GM12878 (cell line): Measurements from ENCODE around the gene CACNG8. TPM values are rescaled to one million over a fixed set of nuclear protein-coding genes. Genes with fewer than 3 reads are reported as not detected.

Experiments used
- ATAC-seq: fragments of 200-7000 bp; cut with Tn5 transposase; 3 replicates; pipeline ENCODE4 v1.9.1; 2020; ENCODE audit warnings: mild to moderate bottlenecking, moderate library complexity
- BruUV-seq: library from RNA; stranded (reverse); fragments of 400-500 nt; replicated peaks from 2 replicates; lab custom pipeline; 2021; lab: Mats Ljungman, UMichigan
- CTCF ChIA-PET: fragments of 300-600 bp; sonication (Branson Sonifier 250); formaldehyde crosslinking; extraction: SDS; loops from one replicate; lab custom pipeline; 2021; ENCODE audit warnings: inconsistent platforms; lab: Yijun Ruan, JAX
- POLR2A ChIA-PET: fragments of 350-600 bp; formaldehyde crosslinking; extraction: SDS; loops from one replicate; lab custom pipeline; 2021; ENCODE audit warnings: inconsistent platforms; lab: Charles Lee
- RAD21 ChIA-PET: fragments of 300-600 bp; sonication (Branson Sonifier 250); formaldehyde crosslinking; loops from one replicate; lab custom pipeline; 2023; ENCODE audit warnings: antibody characterized with exemption; ENCODE audit not compliant: unreplicated experiment; lab: Charles Lee
- SMC1A ChIA-PET: fragments of 300-600 bp; sonication (Branson Sonifier 250); formaldehyde crosslinking; loops from one replicate; lab custom pipeline; 2023; ENCODE audit not compliant: unreplicated experiment, uncharacterized antibody; lab: Charles Lee
- DNase-seq: peaks from one replicate; pipeline ENCODE4 v3.0.0-alpha.2; 2011; ENCODE audit warnings: low read depth, low spot score
- FAIRE-seq: peaks from 3 replicates; lab custom pipeline; 2011; peaks lifted over from hg19 to GRCh38; lab: Jason Lieb, UNC
- H2AFZ ChIP-seq: 2 replicates; pipeline ENCODE4 v1.6.0; 2011; ENCODE audit warnings: low read depth, low read length, control low read depth; ENCODE audit not compliant: control insufficient read depth
- H3K27ac ChIP-seq: 2 replicates; pipeline ENCODE4 v1.5.1; 2011; ENCODE audit warnings: control low read depth; ENCODE audit not compliant: control insufficient read depth, insufficient read depth
- H3K27me3 ChIP-seq, 2 experiments: replicated peaks in 1 of 2; 2 replicates each; pipeline versions ENCODE4 v1.6.0 to v1.6.1; 2011; ENCODE audit warnings: low read length in 1 of 2; ENCODE audit not compliant: control insufficient read depth in 2 of 2, insufficient read depth in 2 of 2
- H3K36me3 ChIP-seq, 2 experiments: 2 replicates each; pipeline ENCODE4 v1.5.1; 2011; ENCODE audit warnings: low read length in 1 of 2; ENCODE audit not compliant: control insufficient read depth in 2 of 2, insufficient read depth in 2 of 2
- H3K4me1 ChIP-seq: 2 replicates; pipeline ENCODE4 v1.6.1; 2011; ENCODE audit warnings: mild to moderate bottlenecking, low read length, moderate library complexity, mixed read lengths; ENCODE audit not compliant: control insufficient read depth, insufficient read depth
- H3K4me2 ChIP-seq: 2 replicates; pipeline ENCODE4 v1.6.0; 2011; ENCODE audit warnings: control low read depth; ENCODE audit not compliant: control insufficient read depth, insufficient read depth
- H3K4me3 ChIP-seq: fragments of 200-600 bp; sonication (generic); 2 replicates; pipeline ENCODE4 v1.5.1; 2016
- H3K79me2 ChIP-seq: 2 replicates; pipeline ENCODE4 v1.6.0; 2011; ENCODE audit warnings: low read length; ENCODE audit not compliant: control insufficient read depth, insufficient read depth
- H3K9ac ChIP-seq: 2 replicates; pipeline ENCODE4 v1.8.0; 2011; ENCODE audit warnings: low read length, control low read depth, mixed read lengths; ENCODE audit not compliant: control insufficient read depth, insufficient read depth
- H3K9me3 ChIP-seq: replicated peaks from 3 replicates; pipeline ENCODE4 v1.5.1; 2011; ENCODE audit warnings: mild to moderate bottlenecking, low read length; ENCODE audit not compliant: control insufficient read depth, insufficient read depth
- H4K20me1 ChIP-seq: 2 replicates; pipeline ENCODE4 v1.6.0; 2011; ENCODE audit not compliant: control insufficient read depth, insufficient read depth
- BCLAF1 ChIP-seq: fragments of 450-650 bp; IDR thresholded peaks from 2 replicates; pipeline ENCODE4 v1.6.1; 2017; ENCODE audit warnings: antibody characterized with exemption, mild to moderate bottlenecking, moderate library complexity
- NBN ChIP-seq: fragments of 450-650 bp; IDR thresholded peaks from 2 replicates; pipeline ENCODE4 v1.6.1; 2016
- PAX8 ChIP-seq: fragments of 450-650 bp; IDR thresholded peaks from 2 replicates; pipeline ENCODE4 v1.6.1; 2017; ENCODE audit warnings: mild to moderate bottlenecking, moderate library complexity
- PRDM15 ChIP-seq: fragments of 450-650 bp; formaldehyde crosslinking; IDR thresholded peaks from 2 replicates; pipeline ENCODE4 v1.4.0; 2020; ENCODE audit warnings: mild to moderate bottlenecking, moderate library complexity
- RBBP5 ChIP-seq: fragments of 200-600 bp; sonication (generic); conservative IDR thresholded peaks from 2 replicates; pipeline ENCODE4 v1.6.1; 2016
- WGBS: methylation state at CpG from one replicate; pipeline ENCODE4 v1.1.6; 2016; ENCODE audit warnings: low lambda C conversion rate; ENCODE audit not compliant: insufficient replicate concordance, insufficient coverage; ENCODE audit errors: missing lambda C conversion rate; 5-methylcytosine and 5-hydroxymethylcytosine counted together
- in situ Hi-C: fragments of 300-500 bp; cut with MboI; formaldehyde crosslinking; loops from 9 replicates; pipeline ENCODE4 v1.14.3; 2018; ENCODE audit warnings: mixed read lengths
- intact Hi-C: fragments of 100-400 bp; cut with micrococcal nuclease; formaldehyde crosslinking; loops from one replicate; pipeline ENCODE4 v1.14.2; 2022; ENCODE audit not compliant: unreplicated experiment
- polyA plus RNA-seq, 11 experiments: library from polyadenylated mRNA; depleted of rRNA in 4 of 11; unstranded in 6 of 11; stranded (reverse) in 5 of 11; fragments of >200 nt; fragmentation: Nextera tagmentation in 4 of 11; fragmentation: Illumina TruSeq in 1 of 11; extraction: Ambion mirVana in 4 of 11; extraction: Trizol in 1 of 11; gene quantifications; 1 replicate in 1 of 11; 2 replicates in 10 of 11; pipeline versions ENCODE4 v1.2.1 to v1.2.3, GENCODE V29; 2011 to 2016; ENCODE audit warnings: inconsistent platforms in 2 of 11, missing spikeins in 2 of 11, low read depth in 1 of 11
- total RNA-seq, 4 experiments: library from RNA; depleted of rRNA in 3 of 4; stranded (reverse); fragments of >200 nt in 3 of 4; fragmentation: Illumina TruSeq in 1 of 4; extraction: Trizol in 1 of 4; gene quantifications; 2 replicates each; pipeline versions ENCODE4 v1.2.1 to v1.2.3, GENCODE V29; 2013 to 2021

CACNG8 gene
- total and polyA plus RNA-seq, 10 of the 15 experiments (the other 5 are each of a cell fraction or from before 2014, with no cell fraction given) = not detected

GRCh38 chr19:53915000-53915399, 47.7 kb upstream of the CACNG8 start:
- H3K9ac ChIP-seq = no peak overlapping the region
- 42% methylated on average over 6 of the region's 8 CpGs for WGBS
- no peak for DNase-seq
- FAIRE-seq = no peak
- H3K36me3 ChIP-seq = no peaks in the 10 kb centered on the region
- BruUV-seq = no TSS peak
- TF ChIP-seq RBBP5 (no peak), BCLAF1 (no peak), NBN (no peak), PRDM15 (CRISPR knock-in tag) (no peak), PAX8 (no peak)
- no peaks in the 10 kb centered on the region for H3K79me2 ChIP-seq
- POLR2A ChIA-PET = no interaction called here
- no peak for ATAC-seq
- in situ Hi-C loops (no loop called here), intact Hi-C loops (no loop called here)
- H3K27me3 ChIP-seq = no peaks in the 10 kb centered on the region
- SMC1A ChIA-PET = interaction anchor here (0.6 kb wide), 1 partner anchor 1434 kb away, joined by 3 read pairs; no protein-coding TSS in a partner anchor
- H4K20me1 ChIP-seq = no peaks in the 10 kb centered on the region
- H3K9me3 ChIP-seq = no peaks in the 10 kb centered on the region; the same call in 2 of the 3 replicates
- H2AFZ ChIP-seq = no peak overlapping the region
- H3K4me3 ChIP-seq = no peak overlapping the region
- CTCF ChIA-PET = no interaction called here
- H3K4me1 ChIP-seq = no peaks in the 10 kb centered on the region
- no peak overlapping the region for H3K4me2 ChIP-seq
- RAD21 ChIA-PET = no interaction called here
- no peak overlapping the region for H3K27ac ChIP-seq
